Ectodermal cell (in vitro differentiated cells): ENCODE data around the gene ACY1.
"Not testable (repeated sequence)": the region's sequence is repeated elsewhere in the genome, so short reads cannot be mapped to it uniquely, and the experiment has no call there.

Experiments
- H3K27ac ChIP-seq: 2 replicates; pipeline ENCODE4 v1.7.0; 2013; ENCODE audit warnings: mild to moderate bottlenecking, low read depth, low read length; ENCODE audit not compliant: insufficient read depth, poor library complexity, severe bottlenecking
- H3K27me3 ChIP-seq: 2 replicates; pipeline ENCODE4 v1.7.0; 2013; ENCODE audit warnings: mild to moderate bottlenecking, low read length; ENCODE audit not compliant: insufficient read depth, control insufficient read depth, poor library complexity, severe bottlenecking
- H3K36me3 ChIP-seq: one replicate; pipeline ENCODE4 v1.7.0; 2013; ENCODE audit warnings: low read length; ENCODE audit not compliant: control insufficient read depth, insufficient read depth
- H3K4me1 ChIP-seq: one replicate; pipeline ENCODE4 v1.7.0; 2013; ENCODE audit warnings: low read length; ENCODE audit not compliant: control insufficient read depth, insufficient read depth
- H3K4me3 ChIP-seq: 2 replicates; pipeline ENCODE4 v1.7.0; 2013; ENCODE audit warnings: low read depth, low read length, control low read depth; ENCODE audit not compliant: insufficient read depth
- H3K9me3 ChIP-seq: 2 replicates; pipeline ENCODE4 v1.7.0; 2013; ENCODE audit warnings: mild to moderate bottlenecking, low read length, moderate library complexity; ENCODE audit not compliant: control insufficient read depth
- WGBS, 2 experiments: methylation state at CpG; one replicate each; pipeline ENCODE4 v1.1.7; 2013; ENCODE audit warnings: missing lambda C conversion rate in 2 of 2; 5-methylcytosine and 5-hydroxymethylcytosine counted together

Gene ACY1

GRCh38 chr3:52028572-52028971 is 45.2 kb downstream of the ACY1 start:
- Histone ChIP-seq H3K27me3 (no peaks in the 10 kb centered on the region), H3K36me3 (no peaks in the 10 kb centered on the region), H3K4me1 (peaks cover 43% of the 10 kb centered on the region), H3K4me3 (no peak overlapping the region), H3K9me3 (no peaks in the 10 kb centered on the region), H3K27ac (no peak overlapping the region)
- WGBS, 2 experiments = 91 to 92% methylated on average over 12 of the region's 12 CpGs

- no peaks in the 10 kb centered on the region for H3K36me3 ChIP-seq
- H3K27ac ChIP-seq = no peak overlapping the region
- no peaks in the 10 kb centered on the region for H3K9me3 ChIP-seq
- H3K27me3 ChIP-seq = no peaks in the 10 kb centered on the region
- no peak overlapping the region for H3K4me3 ChIP-seq
- H3K4me1 ChIP-seq = peaks cover 39% of the 10 kb centered on the region
- 88 to 90% methylated on average over 9 of the region's 9 CpGs for WGBS, 2 experiments
These were observed 45.7 kb downstream of the ACY1 start for GRCh38 chr3:52029053-52029452.

- WGBS, 2 experiments = 94 to 95% methylated on average over 10 of the region's 10 CpGs
- Histone ChIP-seq H3K4me3 (no peak overlapping the region), H3K4me1 (peaks cover 34% of the 10 kb centered on the region)
These were observed 46.2 kb downstream of the ACY1 start for GRCh38 chr3:52029535-52029934.

GRCh38 chr3:52030714-52031310 is 47.5 kb downstream of the ACY1 start:
- H3K36me3 ChIP-seq = no peaks in the 10 kb centered on the region
- WGBS, 2 experiments = 93% methylated on average over 11 of the region's 11 CpGs
- no peak overlapping the region for H3K4me3 ChIP-seq
- peaks cover 26% of the 10 kb centered on the region for H3K4me1 ChIP-seq
- H3K27me3 ChIP-seq = no peaks in the 10 kb centered on the region
- no peak overlapping the region for H3K27ac ChIP-seq
- H3K9me3 ChIP-seq = no peaks in the 10 kb centered on the region

More at GRCh38 chr3:52029535-52029934, 46.2 kb downstream of the ACY1 start:
- Histone ChIP-seq H3K9me3 (no peaks in the 10 kb centered on the region), H3K27ac (no peak overlapping the region), H3K27me3 (no peaks in the 10 kb centered on the region), H3K36me3 (no peaks in the 10 kb centered on the region)

- Histone ChIP-seq H3K27me3 (no peaks in the 10 kb centered on the region), H3K36me3 (no peaks in the 10 kb centered on the region), H3K4me3 (no peak overlapping the region), H3K27ac (no peak overlapping the region), H3K4me1 (peaks cover 20% of the 10 kb centered on the region), H3K9me3 (no peaks in the 10 kb centered on the region)
- WGBS, 2 experiments = 79 to 85% methylated on average over 10 of the region's 10 CpGs
These were observed 48.6 kb downstream of the ACY1 start for GRCh38 chr3:52031896-52032295.

GRCh38 chr3:52032702-52033408 is 49.5 kb downstream of the ACY1 start:
- H3K27ac ChIP-seq = no peak overlapping the region
- no peaks in the 10 kb centered on the region for H3K27me3 ChIP-seq
- no peak overlapping the region for H3K4me3 ChIP-seq
- peaks cover 20% of the 10 kb centered on the region for H3K4me1 ChIP-seq
- H3K9me3 ChIP-seq = no peaks in the 10 kb centered on the region
- H3K36me3 ChIP-seq = no peaks in the 10 kb centered on the region
- WGBS, 2 experiments = 83 to 84% methylated on average over 11 of the region's 11 CpGs

GRCh38 chr3:52033748-52034147 is 50.4 kb downstream of the ACY1 start:
- H3K4me3 ChIP-seq, H3K27ac ChIP-seq, H3K27me3 ChIP-seq, H3K36me3 ChIP-seq, H3K9me3 ChIP-seq: not testable (repeated sequence)
- peaks cover 20% of the 10 kb centered on the region for H3K4me1 ChIP-seq
- 95% methylated on average over 6 of the region's 6 CpGs for WGBS, 2 experiments

- no peaks in the 10 kb centered on the region for H3K36me3 ChIP-seq
- H3K9me3 ChIP-seq = no peaks in the 10 kb centered on the region
- no peak overlapping the region for H3K27ac ChIP-seq
- peaks cover 20% of the 10 kb centered on the region for H3K4me1 ChIP-seq
- WGBS, 2 experiments = 86 to 89% methylated on average over 5 of the region's 5 CpGs
- no peaks in the 10 kb centered on the region for H3K27me3 ChIP-seq
- H3K4me3 ChIP-seq = no peak overlapping the region
These were observed 50.9 kb downstream of the ACY1 start for GRCh38 chr3:52034212-52034611.

GRCh38 chr3:52034651-52035050 is 51.3 kb downstream of the ACY1 start:
- H3K36me3 ChIP-seq = no peaks in the 10 kb centered on the region
- H3K4me1 ChIP-seq = peaks cover 23% of the 10 kb centered on the region
- no peak overlapping the region for H3K27ac ChIP-seq
- 88 to 91% methylated on average over 3 of the region's 3 CpGs for WGBS, 2 experiments
- no peaks in the 10 kb centered on the region for H3K9me3 ChIP-seq
- H3K4me3 ChIP-seq = no peak overlapping the region
- H3K27me3 ChIP-seq = no peaks in the 10 kb centered on the region

GRCh38 chr3:52036222-52036694 is 52.9 kb downstream of the ACY1 start:
- Histone ChIP-seq H3K4me3 (no peak overlapping the region), H3K4me1 (peaks cover 34% of the 10 kb centered on the region), H3K9me3 (no peaks in the 10 kb centered on the region), H3K27ac (no peak overlapping the region), H3K36me3 (no peaks in the 10 kb centered on the region), H3K27me3 (no peaks in the 10 kb centered on the region)
- WGBS, 2 experiments = 88 to 90% methylated on average over 5 of the region's 5 CpGs
